ENCODE measurements around the gene ADIPOQ.
"Not testable (repeated sequence)": the region's sequence is repeated elsewhere in the genome, so short reads cannot be mapped to it uniquely, and the experiment has no call there.

The ADIPOQ gene
- 0 reads per million in 2 donors for total RNA-seq

- no peak for DNase-seq
Measured at GRCh38 chr3:186842426-186843038, at the start of gene ADIPOQ. Gene ADIPOQ, plus strand, starts transcription at chr3:186842710. Its CDS starts 10,349 bp downstream, at chr3:186853059.

GRCh38 chr3:186798239-186798874, 44.2 kb upstream of the ADIPOQ start:
- DNase-seq: no peak

- no peak for DNase-seq
Measured at GRCh38 chr3:186800285-186800684, 42.2 kb upstream of the ADIPOQ start.

- DNase-seq: no peak
Measured at GRCh38 chr3:186802701-186803100, 39.8 kb upstream of the ADIPOQ start.

GRCh38 chr3:186803447-186803846, 39.1 kb upstream of the ADIPOQ start:
- not testable (repeated sequence) for DNase-seq

- DNase-seq: peak; percentile 78
Measured at GRCh38 chr3:186806089-186807055, 36.1 kb upstream of the ADIPOQ start, which contains the start of gene RFC4. Gene RFC4, minus strand, starts transcription at chr3:186806482. Its CDS starts 1,769 bp downstream, at chr3:186804713.

- no peak for DNase-seq
Measured at GRCh38 chr3:186807231-186807630, 35.3 kb upstream of the ADIPOQ start.

GRCh38 chr3:186810336-186810996, 32.0 kb upstream of the ADIPOQ start:
- no peak for DNase-seq

GRCh38 chr3:186811313-186811712, 31.2 kb upstream of the ADIPOQ start:
- not testable (repeated sequence) for DNase-seq

- DNase-seq: no peak
Measured at GRCh38 chr3:186814100-186814499, 28.4 kb upstream of the ADIPOQ start.

GRCh38 chr3:186815435-186815834, 27.1 kb upstream of the ADIPOQ start:
- DNase-seq: no peak

GRCh38 chr3:186818516-186818915, 24.0 kb upstream of the ADIPOQ start:
- no peak for DNase-seq

- DNase-seq: no peak
Measured at GRCh38 chr3:186818956-186819355, 23.6 kb upstream of the ADIPOQ start.

GRCh38 chr3:186821429-186822387, 20.8 kb upstream of the ADIPOQ start:
- DNase-seq: no peak

- not testable (repeated sequence) for DNase-seq
Measured at GRCh38 chr3:186822388-186822759, 20.1 kb upstream of the ADIPOQ start.

- DNase-seq: no peak
Measured at GRCh38 chr3:186823386-186823785, 19.1 kb upstream of the ADIPOQ start.

- DNase-seq: no peak
Measured at GRCh38 chr3:186824430-186825139, 17.9 kb upstream of the ADIPOQ start.

GRCh38 chr3:186825294-186825821, 17.2 kb upstream of the ADIPOQ start:
- DNase-seq: no peak

- no peak for DNase-seq
Measured at GRCh38 chr3:186825872-186826409, 16.6 kb upstream of the ADIPOQ start.

GRCh38 chr3:186826410-186826975, 16.0 kb upstream of the ADIPOQ start:
- DNase-seq: no peak
